Measurements from ENCODE around the gene KCNT2.
"Not testable (repeated sequence)": the region's sequence is repeated elsewhere in the genome, so short reads cannot be mapped to it uniquely, and the experiment has no call there.

The KCNT2 gene

DNA sequence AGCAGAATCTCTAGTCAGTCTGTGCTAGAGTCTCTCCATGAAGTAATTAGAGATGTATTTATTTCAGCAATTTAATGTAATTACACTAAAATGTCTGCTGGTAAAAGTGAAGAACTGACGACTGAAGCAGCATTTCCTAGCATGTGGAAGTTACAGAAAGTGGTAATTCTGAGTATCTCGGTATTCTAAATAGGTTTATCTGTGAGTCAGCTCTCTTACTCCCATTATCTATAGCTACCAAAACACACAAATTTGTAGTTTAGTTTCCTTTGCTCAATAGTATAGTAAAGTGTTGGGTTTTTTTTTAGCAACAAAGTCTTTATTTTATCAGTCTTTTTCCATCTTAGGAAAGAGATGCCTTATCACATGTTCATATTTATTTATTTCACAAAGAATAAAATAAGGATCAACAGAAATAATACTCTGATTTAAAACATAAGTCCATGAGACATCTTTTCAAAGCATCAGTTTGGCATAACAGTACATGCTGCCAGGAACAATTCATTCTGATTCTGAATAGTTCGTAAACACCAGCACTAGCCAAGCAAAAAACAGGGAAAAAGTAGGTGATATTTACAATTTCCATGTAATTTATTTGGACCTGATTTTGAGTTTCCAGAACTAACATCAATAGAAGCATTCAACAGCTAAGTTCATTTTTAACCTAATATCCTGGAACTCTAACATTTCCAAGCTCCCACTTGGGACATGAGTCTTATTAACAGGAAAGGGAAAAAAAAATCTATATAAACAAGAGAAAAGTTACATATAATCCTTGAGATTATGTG lies 76.3 kb downstream of the KCNT2 start (continued):
- TF ChIP-seq, protein P1, sequence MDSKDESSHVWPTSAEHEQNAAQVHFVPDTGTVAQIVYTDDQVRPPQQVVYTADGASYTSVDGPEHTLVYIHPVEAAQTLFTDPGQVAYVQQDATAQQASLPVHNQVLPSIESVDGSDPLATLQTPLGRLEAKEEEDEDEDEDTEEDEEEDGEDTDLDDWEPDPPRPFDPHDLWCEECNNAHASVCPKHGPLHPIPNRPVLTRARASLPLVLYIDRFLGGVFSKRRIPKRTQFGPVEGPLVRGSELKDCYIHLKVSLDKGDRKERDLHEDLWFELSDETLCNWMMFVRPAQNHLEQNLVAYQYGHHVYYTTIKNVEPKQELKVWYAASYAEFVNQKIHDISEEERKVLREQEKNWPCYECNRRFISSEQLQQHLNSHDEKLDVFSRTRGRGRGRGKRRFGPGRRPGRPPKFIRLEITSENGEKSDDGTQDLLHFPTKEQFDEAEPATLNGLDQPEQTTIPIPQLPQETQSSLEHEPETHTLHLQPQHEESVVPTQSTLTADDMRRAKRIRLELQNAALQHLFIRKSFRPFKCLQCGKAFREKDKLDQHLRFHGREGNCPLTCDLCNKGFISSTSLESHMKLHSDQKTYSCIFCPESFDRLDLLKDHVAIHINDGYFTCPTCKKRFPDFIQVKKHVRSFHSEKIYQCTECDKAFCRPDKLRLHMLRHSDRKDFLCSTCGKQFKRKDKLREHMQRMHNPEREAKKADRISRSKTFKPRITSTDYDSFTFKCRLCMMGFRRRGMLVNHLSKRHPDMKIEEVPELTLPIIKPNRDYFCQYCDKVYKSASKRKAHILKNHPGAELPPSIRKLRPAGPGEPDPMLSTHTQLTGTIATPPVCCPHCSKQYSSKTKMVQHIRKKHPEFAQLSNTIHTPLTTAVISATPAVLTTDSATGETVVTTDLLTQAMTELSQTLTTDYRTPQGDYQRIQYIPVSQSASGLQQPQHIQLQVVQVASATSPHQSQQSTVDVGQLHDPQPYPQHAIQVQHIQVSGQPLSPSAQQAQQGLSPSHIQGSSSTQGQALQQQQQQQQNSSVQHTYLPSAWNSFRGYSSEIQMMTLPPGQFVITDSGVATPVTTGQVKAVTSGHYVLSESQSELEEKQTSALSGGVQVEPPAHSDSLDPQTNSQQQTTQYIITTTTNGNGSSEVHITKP (tag by site-specific recombination; IDR thresholded peaks at IDR 0.05) = no peak
- TF ChIP-seq KLF8 (tag by site-specific recombination; IDR thresholded peaks at IDR 0.05) (no peak), ZNF157 (tag by site-specific recombination; IDR thresholded peaks at IDR 0.05) (no peak), ZNF768 (tag by site-specific recombination; IDR thresholded peaks at IDR 0.05) (no peak), ZNF23 (tag by site-specific recombination; IDR thresholded peaks at IDR 0.05; ENCODE audit: borderline replicate concordance) (no peak), ZNF660 (tag by site-specific recombination; IDR thresholded peaks at IDR 0.05) (no peak), KLF7 (tag by site-specific recombination; IDR thresholded peaks at IDR 0.05; ENCODE audit: borderline replicate concordance) (no peak)
- TF ChIP-seq, protein P2, sequence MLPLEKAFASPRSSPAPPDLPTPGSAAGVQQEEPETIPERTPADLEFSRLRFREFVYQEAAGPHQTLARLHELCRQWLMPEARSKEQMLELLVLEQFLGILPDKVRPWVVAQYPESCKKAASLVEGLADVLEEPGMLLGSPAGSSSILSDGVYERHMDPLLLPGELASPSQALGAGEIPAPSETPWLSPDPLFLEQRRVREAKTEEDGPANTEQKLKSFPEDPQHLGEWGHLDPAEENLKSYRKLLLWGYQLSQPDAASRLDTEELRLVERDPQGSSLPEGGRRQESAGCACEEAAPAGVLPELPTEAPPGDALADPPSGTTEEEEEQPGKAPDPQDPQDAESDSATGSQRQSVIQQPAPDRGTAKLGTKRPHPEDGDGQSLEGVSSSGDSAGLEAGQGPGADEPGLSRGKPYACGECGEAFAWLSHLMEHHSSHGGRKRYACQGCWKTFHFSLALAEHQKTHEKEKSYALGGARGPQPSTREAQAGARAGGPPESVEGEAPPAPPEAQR (tag by site-specific recombination; IDR thresholded peaks at IDR 0.05) = no peak

DNA sequence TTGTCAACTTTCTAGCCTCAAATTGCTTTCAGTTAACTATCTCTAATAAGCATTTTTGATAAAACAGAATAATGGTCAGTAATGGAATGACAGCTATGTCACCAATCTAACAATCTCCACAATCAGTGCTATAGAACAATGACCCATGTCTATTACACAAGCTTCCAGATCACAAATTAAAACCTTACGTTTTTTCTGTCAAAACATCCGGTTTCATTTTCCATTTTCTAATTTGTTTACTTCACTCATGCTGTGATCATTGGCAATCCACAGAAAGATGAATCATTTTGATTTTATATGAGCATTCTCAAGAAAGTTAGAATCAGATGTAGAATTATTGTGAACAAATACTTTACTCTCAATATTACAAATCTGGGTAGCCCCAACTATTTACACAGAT lies 80.3 kb downstream of the KCNT2 start:
- CTCF ChIA-PET = no interaction called here
- no peaks in the 10 kb centered on the region for H3K9me3 ChIP-seq (ENCODE audit: control insufficient read depth, insufficient read depth, low read depth, low read length)
- no peaks in the 10 kb centered on the region for H3K36me3 ChIP-seq (ENCODE audit: control insufficient read depth in 2 of 2, insufficient read depth in 1 of 2, low read length in 2 of 2)
- no peaks in the 10 kb centered on the region for H3K4me1 ChIP-seq (ENCODE audit: control insufficient read depth, insufficient read depth, low read length)
- no peak overlapping the region for H3K27ac ChIP-seq (ENCODE audit: extremely low read depth, low read depth, low read length)
- TF ChIP-seq, protein P3, sequence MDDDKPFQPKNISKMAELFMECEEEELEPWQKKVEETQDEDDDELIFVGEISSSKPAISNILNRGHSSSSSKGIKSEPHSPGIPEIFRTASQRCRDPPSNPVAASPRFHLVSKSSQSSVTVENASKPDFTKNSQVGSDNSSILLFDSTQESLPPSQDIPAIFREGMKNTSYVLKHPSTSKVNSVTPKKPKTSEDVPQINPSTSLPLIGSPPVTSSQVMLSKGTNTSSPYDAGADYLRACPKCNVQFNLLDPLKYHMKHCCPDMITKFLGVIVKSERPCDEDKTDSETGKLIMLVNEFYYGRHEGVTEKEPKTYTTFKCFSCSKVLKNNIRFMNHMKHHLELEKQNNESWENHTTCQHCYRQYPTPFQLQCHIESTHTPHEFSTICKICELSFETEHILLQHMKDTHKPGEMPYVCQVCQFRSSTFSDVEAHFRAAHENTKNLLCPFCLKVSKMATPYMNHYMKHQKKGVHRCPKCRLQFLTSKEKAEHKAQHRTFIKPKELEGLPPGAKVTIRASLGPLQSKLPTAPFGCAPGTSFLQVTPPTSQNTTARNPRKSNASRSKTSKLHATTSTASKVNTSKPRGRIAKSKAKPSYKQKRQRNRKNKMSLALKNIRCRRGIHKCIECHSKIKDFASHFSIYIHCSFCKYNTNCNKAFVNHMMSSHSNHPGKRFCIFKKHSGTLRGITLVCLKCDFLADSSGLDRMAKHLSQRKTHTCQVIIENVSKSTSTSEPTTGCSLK (tag by site-specific recombination; IDR thresholded peaks at IDR 0.05) = no peak
- TF ChIP-seq IKZF3 (tag by site-specific recombination; IDR thresholded peaks at IDR 0.05) = no peak
- TF ChIP-seq, protein P4, sequence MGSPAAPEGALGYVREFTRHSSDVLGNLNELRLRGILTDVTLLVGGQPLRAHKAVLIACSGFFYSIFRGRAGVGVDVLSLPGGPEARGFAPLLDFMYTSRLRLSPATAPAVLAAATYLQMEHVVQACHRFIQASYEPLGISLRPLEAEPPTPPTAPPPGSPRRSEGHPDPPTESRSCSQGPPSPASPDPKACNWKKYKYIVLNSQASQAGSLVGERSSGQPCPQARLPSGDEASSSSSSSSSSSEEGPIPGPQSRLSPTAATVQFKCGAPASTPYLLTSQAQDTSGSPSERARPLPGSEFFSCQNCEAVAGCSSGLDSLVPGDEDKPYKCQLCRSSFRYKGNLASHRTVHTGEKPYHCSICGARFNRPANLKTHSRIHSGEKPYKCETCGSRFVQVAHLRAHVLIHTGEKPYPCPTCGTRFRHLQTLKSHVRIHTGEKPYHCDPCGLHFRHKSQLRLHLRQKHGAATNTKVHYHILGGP (tag by site-specific recombination; IDR thresholded peaks at IDR 0.05) = no peak
- TF ChIP-seq ZNF510 (tag by site-specific recombination; IDR thresholded peaks at IDR 0.05; ENCODE audit: insufficient replicate concordance) = no peak
- no peak for TF ChIP-seq ZNF416 (tag by site-specific recombination; IDR thresholded peaks at IDR 0.05)
- no peak for TF ChIP-seq ZNF184 (tag by site-specific recombination; IDR thresholded peaks at IDR 0.05)
- POLR2A ChIA-PET = no interaction called here
- no peak overlapping the region for H3K4me3 ChIP-seq (ENCODE audit: low read depth, low read length)

DNA sequence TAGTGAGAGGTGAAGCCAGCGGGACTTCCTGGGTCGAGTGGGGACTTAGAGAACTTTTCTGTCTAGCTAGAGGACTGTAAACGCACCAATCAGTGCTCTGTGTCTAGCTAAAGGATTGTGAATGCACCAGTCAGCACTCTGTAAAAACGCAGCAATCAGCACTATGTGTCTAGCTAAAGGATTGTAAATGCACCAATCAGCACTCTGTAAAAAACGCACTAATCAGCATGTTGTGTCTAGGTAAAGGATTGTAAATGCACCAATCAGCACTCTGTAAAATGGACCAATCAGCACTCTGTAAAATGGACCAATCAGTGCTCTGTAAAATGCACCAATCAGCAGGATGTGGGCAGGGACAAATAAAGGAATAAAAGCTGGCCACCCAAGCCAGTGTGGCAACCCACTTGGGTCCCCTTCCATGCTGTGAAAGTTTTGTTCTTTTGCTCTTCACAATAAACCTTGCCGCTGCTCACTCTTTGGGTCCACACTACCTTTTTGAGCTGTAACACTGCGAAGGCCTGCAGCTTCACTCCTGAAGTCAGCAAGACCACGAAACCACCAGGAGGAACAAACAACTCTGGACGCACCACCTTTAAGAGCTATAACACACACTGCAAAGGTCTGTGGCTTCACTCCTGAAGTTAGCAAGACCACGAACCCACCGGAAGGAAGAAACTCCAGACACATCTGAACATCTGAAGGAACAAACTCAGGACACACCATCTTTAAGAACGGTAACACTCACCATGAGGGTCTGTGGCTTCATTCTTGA lies 85.5 kb downstream of the KCNT2 start:
- H3K9me3 ChIP-seq (ENCODE audit: control insufficient read depth, insufficient read depth, low read depth, low read length); H3K4me1 ChIP-seq (ENCODE audit: control insufficient read depth, insufficient read depth, low read length); H3K36me3 ChIP-seq (ENCODE audit: control insufficient read depth in 2 of 2, insufficient read depth in 1 of 2, low read length in 2 of 2); CTCF ChIA-PET; H3K4me3 ChIP-seq (ENCODE audit: low read depth, low read length); H3K27ac ChIP-seq (ENCODE audit: extremely low read depth, low read depth, low read length); POLR2A ChIA-PET: not testable (repeated sequence)
